H9 (cell line): ENCODE results near the gene UVRAG. TPM values are rescaled to one million over a fixed set of nuclear protein-coding genes. Genes with fewer than 3 reads are reported as not detected.

Experiments used
- DNase-seq: peaks from one replicate; pipeline ENCODE4 v3.0.0-alpha.2; 2017
- H2AFZ ChIP-seq: one replicate; pipeline ENCODE4 v1.6.1; 2013; ENCODE audit warnings: mild to moderate bottlenecking, low read length, control low read depth, moderate library complexity
- H2AK5ac ChIP-seq: 2 replicates; pipeline ENCODE4 v1.6.1; 2013; ENCODE audit warnings: low read length, control low read depth, mixed read lengths; ENCODE audit not compliant: insufficient read length
- H2BK120ac ChIP-seq: one replicate; pipeline ENCODE4 v1.6.1; 2013; ENCODE audit warnings: low read depth, mild to moderate bottlenecking, low read length, control low read depth, inconsistent platforms; ENCODE audit not compliant: poor library complexity, severe bottlenecking
- H2BK12ac ChIP-seq: 2 replicates; pipeline ENCODE4 v1.6.1; 2013; ENCODE audit warnings: low read length, control low read depth, mixed read lengths, low read depth; ENCODE audit not compliant: insufficient read length
- H2BK15ac ChIP-seq: 2 replicates; pipeline ENCODE4 v1.6.1; 2013; ENCODE audit warnings: low read depth, low read length, control low read depth
- H2BK20ac ChIP-seq: one replicate; pipeline ENCODE4 v1.6.1; 2013; ENCODE audit warnings: low read depth, mild to moderate bottlenecking, low read length, control low read depth, inconsistent platforms; ENCODE audit not compliant: poor library complexity, severe bottlenecking
- H2BK5ac ChIP-seq: 2 replicates; pipeline ENCODE4 v1.6.1; 2013; ENCODE audit warnings: low read length, control low read depth, mixed read lengths; ENCODE audit not compliant: insufficient read length
- H3K14ac ChIP-seq: 2 replicates; pipeline ENCODE4 v1.6.1; 2013; ENCODE audit warnings: low read length, control low read depth; ENCODE audit not compliant: insufficient read depth
- H3K18ac ChIP-seq: 2 replicates; pipeline ENCODE4 v1.6.1; 2013; ENCODE audit warnings: low read depth, mild to moderate bottlenecking, mixed read lengths, low read length, control low read depth; ENCODE audit not compliant: insufficient read length
- H3K23ac ChIP-seq: 2 replicates; pipeline ENCODE4 v1.6.1; 2013; ENCODE audit warnings: low read length, control low read depth, mixed read lengths, low read depth; ENCODE audit not compliant: insufficient read length
- H3K23me2 ChIP-seq: 2 replicates; pipeline ENCODE4 v1.6.1; 2013; ENCODE audit warnings: low read depth, mild to moderate bottlenecking, mixed read lengths, low read length, control low read depth; ENCODE audit not compliant: insufficient read length, poor library complexity, severe bottlenecking
- H3K27ac ChIP-seq: 2 replicates; pipeline ENCODE4 v1.5.1; 2013; ENCODE audit warnings: low read length, control low read depth, mixed read lengths, low read depth; ENCODE audit not compliant: insufficient read length
- H3K27me3 ChIP-seq: 2 replicates; pipeline ENCODE4 v1.6.1; 2013; ENCODE audit warnings: low read length, control low read depth, inconsistent platforms; ENCODE audit not compliant: insufficient read depth
- H3K4ac ChIP-seq: 2 replicates; pipeline ENCODE4 v1.6.1; 2013; ENCODE audit warnings: low read depth, mild to moderate bottlenecking, control low read depth, inconsistent platforms, low read length, moderate library complexity
- H3K4me1 ChIP-seq: 2 replicates; pipeline ENCODE4 v1.6.1; 2013; ENCODE audit warnings: low read length, control low read depth, inconsistent platforms; ENCODE audit not compliant: insufficient read depth
- H3K4me2 ChIP-seq: 2 replicates; pipeline ENCODE4 v1.6.1; 2013; ENCODE audit warnings: low read length, control low read depth, mixed read lengths; ENCODE audit not compliant: insufficient read length, insufficient read depth
- H3K56ac ChIP-seq: 2 replicates; pipeline ENCODE4 v1.6.1; 2013; ENCODE audit warnings: low read depth, mild to moderate bottlenecking, mixed read lengths, low read length, control low read depth; ENCODE audit not compliant: insufficient read length
- H3K79me1 ChIP-seq: 2 replicates; pipeline ENCODE4 v1.6.1; 2013; ENCODE audit warnings: low read depth, mild to moderate bottlenecking, moderate library complexity, low read length, control low read depth, inconsistent platforms; ENCODE audit not compliant: insufficient read depth, poor library complexity, severe bottlenecking
- H3K79me2 ChIP-seq: 2 replicates; pipeline ENCODE4 v1.6.1; 2013; ENCODE audit warnings: low read length, control low read depth, inconsistent platforms; ENCODE audit not compliant: insufficient read depth
- H3K9ac ChIP-seq: 2 replicates; pipeline ENCODE4 v1.6.1; 2013; ENCODE audit warnings: low read length, control low read depth, mixed read lengths; ENCODE audit not compliant: insufficient read length; ENCODE audit errors: extremely low read depth
- H3K9me3 ChIP-seq: one replicate; pipeline ENCODE4 v1.6.1; 2013; ENCODE audit warnings: low read depth, low read length, inconsistent platforms; ENCODE audit not compliant: control insufficient read depth
- H3T11ph ChIP-seq: one replicate; pipeline ENCODE4 v1.6.1; 2013; ENCODE audit warnings: mild to moderate bottlenecking, low read length, control low read depth, inconsistent platforms
- H4K20me1 ChIP-seq: one replicate; pipeline ENCODE4 v1.6.1; 2013; ENCODE audit not compliant: control insufficient read depth, insufficient read length, insufficient read depth
- H4K5ac ChIP-seq: 2 replicates; pipeline ENCODE4 v1.6.1; 2013; ENCODE audit warnings: low read depth, mild to moderate bottlenecking, mixed read lengths, low read length, control low read depth; ENCODE audit not compliant: insufficient read length
- H4K8ac ChIP-seq: replicated peaks from 2 replicates; pipeline ENCODE4 v1.6.1; 2013; ENCODE audit warnings: low read length, control low read depth, mixed read lengths, low read depth; ENCODE audit not compliant: insufficient read length
- H4K91ac ChIP-seq: 2 replicates; pipeline ENCODE4 v1.6.1; 2013; ENCODE audit warnings: low read depth, mild to moderate bottlenecking, moderate library complexity, mixed read lengths, low read length, control low read depth; ENCODE audit not compliant: insufficient read length
- H3K27ac Mint-ChIP-seq, 3 experiments: 2 replicates in 2 of 3; 3 replicates in 1 of 3; pipeline ENCODE4 v1.8.0; 2020 to 2021; ENCODE audit warnings: mixed read lengths in 3 of 3, mild to moderate bottlenecking in 1 of 3, moderate library complexity in 1 of 3
- H3K27me3 Mint-ChIP-seq: 2 replicates; pipeline ENCODE4 v1.8.0; 2021; ENCODE audit warnings: low read depth, mild to moderate bottlenecking, moderate library complexity, mixed read lengths
- H3K36me3 Mint-ChIP-seq, 3 experiments: 2 replicates in 2 of 3; 3 replicates in 1 of 3; pipeline ENCODE4 v1.8.0; 2020 to 2021; ENCODE audit warnings: low read depth in 3 of 3, mixed read lengths in 3 of 3; ENCODE audit not compliant: insufficient read depth in 1 of 3
- H3K4me1 Mint-ChIP-seq, 2 experiments: 2 replicates each; pipeline ENCODE4 v1.8.0; 2020; ENCODE audit warnings: mixed read lengths in 2 of 2
- H3K4me3 Mint-ChIP-seq, 2 experiments: 2 replicates in 1 of 2; 3 replicates in 1 of 2; pipeline ENCODE4 v1.8.0; 2020 to 2021; ENCODE audit warnings: mild to moderate bottlenecking in 2 of 2, mixed read lengths in 2 of 2, moderate library complexity in 1 of 2
- H3K9me3 Mint-ChIP-seq, 2 experiments: 2 replicates in 1 of 2; 3 replicates in 1 of 2; pipeline ENCODE4 v1.8.0; 2020; ENCODE audit warnings: mild to moderate bottlenecking in 2 of 2, mixed read lengths in 2 of 2, moderate library complexity in 1 of 2
- WGBS: extraction: QIAGEN DNeasy Blood & Tissue Kit; methylation state at CpG from one replicate; pipeline ENCODE4 v1.1.7; 2013; ENCODE audit warnings: missing lambda C conversion rate, low lambda C conversion rate, mixed read lengths; ENCODE audit not compliant: insufficient read length; ENCODE audit errors: extremely low coverage; 5-methylcytosine and 5-hydroxymethylcytosine counted together
- total RNA-seq: library from RNA; stranded (reverse); gene quantifications from 2 replicates; pipeline ENCODE4 v1.2.1, GENCODE V29; 2021
- TF ChIP-seq, protein P1 (sequence below): fragments of 200-600 bp; sonication (generic); conservative IDR thresholded peaks from 3 replicates; pipeline ENCODE4 v1.8.0; 2021; ENCODE audit warnings: antibody characterized with exemption, mild to moderate bottlenecking

Gene UVRAG
- total RNA-seq, 1 experiment from 2014 or later: 18.5 TPM

DNA sequence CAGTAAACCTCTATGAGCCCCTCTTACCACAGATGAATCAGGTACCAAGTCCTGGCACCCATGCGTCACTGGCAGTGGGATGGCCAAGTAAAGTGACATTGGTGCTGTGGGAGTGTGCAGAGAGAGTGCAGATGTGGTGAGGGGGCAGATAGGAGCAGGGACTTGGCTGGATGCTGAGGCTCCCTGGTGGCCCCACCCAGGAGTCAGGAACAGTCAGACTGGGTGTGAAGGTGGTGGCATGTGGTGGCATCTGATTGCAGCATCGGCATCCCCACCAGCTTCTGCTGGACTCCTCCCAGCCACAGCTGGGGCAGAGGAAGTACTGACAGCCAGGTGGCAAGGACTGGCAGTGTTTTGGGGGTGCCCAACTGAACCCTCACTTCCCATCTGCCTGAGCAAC lies 35.0 kb upstream of the UVRAG start:
- Histone ChIP-seq H2BK20ac (no peak overlapping the region), H2BK120ac (no peak overlapping the region), H3K9me3 (no peaks in the 10 kb centered on the region), H2BK5ac (no peak overlapping the region), H3K14ac (no peak overlapping the region), H3K27ac (no peak overlapping the region), H3K27me3 (no peaks in the 10 kb centered on the region), H3K4ac (no peak overlapping the region), H3T11ph (no peak overlapping the region), H3K23ac (no peak overlapping the region), H2AK5ac (no peak overlapping the region), H3K9ac (no peak overlapping the region), H4K91ac (no peak overlapping the region), H3K4me2 (no peak overlapping the region), H3K56ac (no peak overlapping the region), H3K18ac (no peak overlapping the region), H3K23me2 (no peaks in the 10 kb centered on the region), H3K4me1 (no peaks in the 10 kb centered on the region), H3K79me1 (no peaks in the 10 kb centered on the region), H2BK12ac (no peak overlapping the region), H4K5ac (no peak overlapping the region), H4K8ac (no peak overlapping the region), H2BK15ac (no peak overlapping the region), H3K79me2 (no peaks in the 10 kb centered on the region), H2AFZ (no peak overlapping the region), H4K20me1 (no peaks in the 10 kb centered on the region)
- no peaks in the 10 kb centered on the region; a peak in 2 of 7 replicates for H3K36me3 Mint-ChIP-seq
- no peak overlapping the region for H3K27ac Mint-ChIP-seq
- WGBS: no CpG with 5 or more reads among the region's 2 CpGs
- TF ChIP-seq, protein P1, sequence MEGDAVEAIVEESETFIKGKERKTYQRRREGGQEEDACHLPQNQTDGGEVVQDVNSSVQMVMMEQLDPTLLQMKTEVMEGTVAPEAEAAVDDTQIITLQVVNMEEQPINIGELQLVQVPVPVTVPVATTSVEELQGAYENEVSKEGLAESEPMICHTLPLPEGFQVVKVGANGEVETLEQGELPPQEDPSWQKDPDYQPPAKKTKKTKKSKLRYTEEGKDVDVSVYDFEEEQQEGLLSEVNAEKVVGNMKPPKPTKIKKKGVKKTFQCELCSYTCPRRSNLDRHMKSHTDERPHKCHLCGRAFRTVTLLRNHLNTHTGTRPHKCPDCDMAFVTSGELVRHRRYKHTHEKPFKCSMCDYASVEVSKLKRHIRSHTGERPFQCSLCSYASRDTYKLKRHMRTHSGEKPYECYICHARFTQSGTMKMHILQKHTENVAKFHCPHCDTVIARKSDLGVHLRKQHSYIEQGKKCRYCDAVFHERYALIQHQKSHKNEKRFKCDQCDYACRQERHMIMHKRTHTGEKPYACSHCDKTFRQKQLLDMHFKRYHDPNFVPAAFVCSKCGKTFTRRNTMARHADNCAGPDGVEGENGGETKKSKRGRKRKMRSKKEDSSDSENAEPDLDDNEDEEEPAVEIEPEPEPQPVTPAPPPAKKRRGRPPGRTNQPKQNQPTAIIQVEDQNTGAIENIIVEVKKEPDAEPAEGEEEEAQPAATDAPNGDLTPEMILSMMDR: no peak
- H3K27me3 Mint-ChIP-seq: peaks cover 18% of the 10 kb centered on the region
- no peaks in the 10 kb centered on the region; a peak in 1 of 5 replicates for H3K9me3 Mint-ChIP-seq
- H3K4me1 Mint-ChIP-seq: peaks cover 13 to 15% of the 10 kb centered on the region in 2 experiments
- H3K4me3 Mint-ChIP-seq: no peak overlapping the region
- DNase-seq: no peak
